Glomerular endothelial cell (primary cell): ENCODE results near the gene ZDHHC22. TPM values are rescaled to one million over a fixed set of nuclear protein-coding genes. Genes with fewer than 3 reads are reported as not detected.

ENCODE experiments used
- DNase-seq: peaks from one replicate; pipeline ENCODE4 v3.0.0-alpha.2; 2011; ENCODE audit warnings: low read depth, low spot score; ENCODE audit errors: extremely low read depth
- total RNA-seq: library from RNA; depleted of rRNA; stranded (reverse); fragments of >200 nt; gene quantifications from 2 replicates; pipeline ENCODE4 v1.2.3, GENCODE V29; 2015

The ZDHHC22 gene
- total RNA-seq, 1 donor from 2014 or later, result not detected

- no peak for DNase-seq
These were observed 56.1 kb downstream of the ZDHHC22 start for GRCh38 chr14:77085538-77085937.

GRCh38 chr14:77084985-77085384 is 56.6 kb downstream of the ZDHHC22 start:
- no peak for DNase-seq

GRCh38 chr14:77083082-77083481 is 58.5 kb downstream of the ZDHHC22 start:
- no peak for DNase-seq

GRCh38 chr14:77082356-77082755 is 59.2 kb downstream of the ZDHHC22 start:
- no peak for DNase-seq

Other genes starting within 250 kb of the ZDHHC22 start
- 23.7 and 34.2 TPM in 2 replicates for gene IRF2BPL, start 113.1 kb downstream of the ZDHHC22 start, total RNA-seq
- gene CIPC, start 43.5 kb downstream of the ZDHHC22 start, total RNA-seq, result 12.5 and 19.0 TPM in 2 replicates
- gene TMEM63C, start 40.0 kb upstream of the ZDHHC22 start, total RNA-seq, result 0.35 and 0.82 TPM in 2 replicates
- gene NGB, start 129.4 kb upstream of the ZDHHC22 start, total RNA-seq, result not detected in 2 replicates
- gene POMT2, start 179.1 kb upstream of the ZDHHC22 start, total RNA-seq, result 14.6 and 34.3 TPM in 2 replicates
- 16.0 and 20.2 TPM in 2 replicates for gene GSTZ1, start 179.2 kb upstream of the ZDHHC22 start, total RNA-seq
- 8.9 and 10.7 TPM in 2 replicates for gene TMED8, start 235.3 kb upstream of the ZDHHC22 start, total RNA-seq
- gene SAMD15, start 235.6 kb upstream of the ZDHHC22 start, total RNA-seq, result 1.1 and 3.3 TPM in 2 replicates